ENCODE data around the gene ABI1.

ABI1 gene

GRCh38 chr10:26703974-26704373, 156.8 kb downstream of the ABI1 start:
- no peak for DNase-seq

GRCh38 chr10:26703096-26703495, 157.7 kb downstream of the ABI1 start:
- DNase-seq, result peak; percentile 3

- DNase-seq, result no peak
These were observed 159.7 kb downstream of the ABI1 start for GRCh38 chr10:26700884-26701630.

GRCh38 chr10:26699631-26700030, 161.1 kb downstream of the ABI1 start:
- DNase-seq, result no peak

GRCh38 chr10:26698909-26699308, 161.8 kb downstream of the ABI1 start:
- no peak for DNase-seq

GRCh38 chr10:26697922-26698608, 162.7 kb downstream of the ABI1 start:
- no peak for DNase-seq

- DNase-seq, result peak; percentile 47
These were observed 163.4 kb downstream of the ABI1 start, which contains the start of gene PDSS1 for GRCh38 chr10:26697163-26697921. TSS of gene PDSS1 (plus strand) at chr10:26697701. CDS start at chr10:26697712, 11 bp downstream.

GRCh38 chr10:26696786-26697162, 164.0 kb downstream of the ABI1 start:
- DNase-seq, result no peak

All from kidney glomerular epithelial cell (primary cell).